Measurements from ENCODE around the gene ECEL1.

Gene ECEL1

GRCh38 chr2:232526372-232526941, 38.8 kb upstream of the ECEL1 start:
- TF ChIP-seq CTCF (IDR thresholded peaks at IDR 0.05; ENCODE audit: borderline replicate concordance, control extremely low read depth, extremely low read depth, insufficient read depth, missing control alignments) = no peak
- in situ Hi-C loops (cut with MboI; ENCODE audit: low sequenced_read_pairs, unreplicated experiment) = no loop called here
- no peak for DNase-seq (ENCODE audit: low spot score)

GRCh38 chr2:232525791-232526371, 38.2 kb upstream of the ECEL1 start, which contains the start of gene CHRND:
CHRND (plus strand) TSS chr2:232526160; CDS start chr2:232526216, 56 bp downstream.
- in situ Hi-C loops (cut with MboI; ENCODE audit: low sequenced_read_pairs, unreplicated experiment) = no loop called here
- no peak for DNase-seq (ENCODE audit: low spot score)
- TF ChIP-seq CTCF (IDR thresholded peaks at IDR 0.05; ENCODE audit: borderline replicate concordance, control extremely low read depth, extremely low read depth, insufficient read depth, missing control alignments) = no peak

GRCh38 chr2:232525199-232525598, 37.6 kb upstream of the ECEL1 start:
- TF ChIP-seq CTCF (IDR thresholded peaks at IDR 0.05; ENCODE audit: borderline replicate concordance, control extremely low read depth, extremely low read depth, insufficient read depth, missing control alignments) = no peak
- DNase-seq (ENCODE audit: low spot score) = no peak
- in situ Hi-C loops (cut with MboI; ENCODE audit: low sequenced_read_pairs, unreplicated experiment) = no loop called here

GRCh38 chr2:232524771-232525170, 37.1 kb upstream of the ECEL1 start:
- no peak for DNase-seq (ENCODE audit: low spot score)
- no peak for TF ChIP-seq CTCF (IDR thresholded peaks at IDR 0.05; ENCODE audit: borderline replicate concordance, control extremely low read depth, extremely low read depth, insufficient read depth, missing control alignments)
- in situ Hi-C loops (cut with MboI; ENCODE audit: low sequenced_read_pairs, unreplicated experiment) = no loop called here

- TF ChIP-seq CTCF (IDR thresholded peaks at IDR 0.05; ENCODE audit: borderline replicate concordance, control extremely low read depth, extremely low read depth, insufficient read depth, missing control alignments) = peak; percentile 9
- in situ Hi-C loops (cut with MboI; ENCODE audit: low sequenced_read_pairs, unreplicated experiment) = no loop called here
- DNase-seq (ENCODE audit: low spot score) = no peak
These were observed 36.3 kb upstream of the ECEL1 start for GRCh38 chr2:232523682-232524597.

- no peak for DNase-seq (ENCODE audit: low spot score)
- TF ChIP-seq CTCF (IDR thresholded peaks at IDR 0.05; ENCODE audit: borderline replicate concordance, control extremely low read depth, extremely low read depth, insufficient read depth, missing control alignments) = no peak
- in situ Hi-C loops (cut with MboI; ENCODE audit: low sequenced_read_pairs, unreplicated experiment) = no loop called here
These were observed 35.7 kb upstream of the ECEL1 start for GRCh38 chr2:232523402-232523681.

Data from GM13976 (cell line).